CD14-positive monocyte (primary cell): ENCODE data around the gene RPL6. TPM values are rescaled to one million over a fixed set of nuclear protein-coding genes. Genes with fewer than 3 reads are reported as not detected.
"Not testable (repeated sequence)": the region's sequence is repeated elsewhere in the genome, so short reads cannot be mapped to it uniquely, and the experiment has no call there.

Experiments
- DNase-seq, 3 donors: peaks; one replicate each; pipeline ENCODE4 v3.0.0-alpha.2; 2011 to 2022
- H2AFZ ChIP-seq: 2 replicates; pipeline ENCODE4 v1.6.0; 2012; ENCODE audit warnings: mild to moderate bottlenecking, low read depth, low read length, inconsistent platforms; ENCODE audit not compliant: insufficient read depth, poor library complexity, severe bottlenecking
- H3K27ac ChIP-seq, 2 donors: 1 replicate in 1 of 2; 2 replicates in 1 of 2; pipeline ENCODE4 v1.5.1; 2012 to 2013; ENCODE audit warnings: low read length in 2 of 2, control low read depth in 1 of 2, inconsistent platforms in 1 of 2, low read depth in 1 of 2, mild to moderate bottlenecking in 1 of 2
- H3K27me3 ChIP-seq, 2 donors: one replicate each; pipeline versions ENCODE4 v1.6.0 to v1.6.1; 2011 to 2013; ENCODE audit warnings: low read length in 2 of 2; ENCODE audit not compliant: control insufficient read depth in 2 of 2, insufficient read depth in 2 of 2
- H3K36me3 ChIP-seq, 2 donors: replicated peaks in 1 of 2; 1 replicate in 1 of 2; 2 replicates in 1 of 2; pipeline versions ENCODE4 v1.5.1 to v1.6.1; 2012 to 2013; ENCODE audit warnings: low read length in 2 of 2, control low read depth in 1 of 2, inconsistent platforms in 1 of 2, mild to moderate bottlenecking in 1 of 2; ENCODE audit not compliant: insufficient read depth in 2 of 2, control insufficient read depth in 1 of 2
- H3K4me1 ChIP-seq, 2 donors: 1 replicate in 1 of 2; 2 replicates in 1 of 2; pipeline versions ENCODE4 v1.5.1 to v1.6.1; 2012 to 2013; ENCODE audit warnings: low read length in 2 of 2, control low read depth in 1 of 2, inconsistent platforms in 1 of 2, mild to moderate bottlenecking in 1 of 2, moderate library complexity in 1 of 2; ENCODE audit not compliant: insufficient read depth in 2 of 2, control insufficient read depth in 1 of 2
- H3K4me2 ChIP-seq: replicated peaks from 2 replicates; pipeline ENCODE3; 2012; ENCODE audit warnings: low read length, moderate library complexity, mild to moderate bottlenecking; ENCODE audit not compliant: poor library complexity, severe bottlenecking; ENCODE audit errors: extremely low read depth
- H3K4me3 ChIP-seq, 3 experiments: fragments of 200-600 bp in 1 of 3; sonication (generic) in 1 of 3; replicated peaks in 1 of 3; 1 replicate in 2 of 3; 2 replicates in 1 of 3; pipeline ENCODE4 v1.5.1; 2011 to 2013; ENCODE audit warnings: low read length in 3 of 3, mild to moderate bottlenecking in 3 of 3, control low read depth in 2 of 3, low read depth in 2 of 3, inconsistent platforms in 1 of 3, moderate library complexity in 1 of 3
- H3K79me2 ChIP-seq: 2 replicates; pipeline ENCODE4 v1.6.0; 2012; ENCODE audit warnings: mild to moderate bottlenecking, control low read depth, inconsistent platforms, low read length, moderate library complexity; ENCODE audit not compliant: insufficient read depth
- H3K9ac ChIP-seq: 2 replicates; pipeline ENCODE4 v1.6.0; 2017; ENCODE audit warnings: low read length, mild to moderate bottlenecking; ENCODE audit not compliant: insufficient read depth, poor library complexity, severe bottlenecking
- H3K9me3 ChIP-seq, 2 donors: replicated peaks in 1 of 2; 1 replicate in 1 of 2; 2 replicates in 1 of 2; pipeline versions ENCODE4 v1.5.1 to v1.6.1; 2012 to 2013; ENCODE audit warnings: low read length in 2 of 2, control low read depth in 1 of 2; ENCODE audit not compliant: control insufficient read depth in 1 of 2, insufficient read depth in 1 of 2
- H4K20me1 ChIP-seq: 2 replicates; pipeline ENCODE4 v1.6.0; 2012; ENCODE audit warnings: mild to moderate bottlenecking, low read length, control low read depth, moderate library complexity; ENCODE audit not compliant: insufficient read depth
- H3K27ac Mint-ChIP-seq, 7 donors: one replicate each; pipeline ENCODE4 v1.8.0; 2020; ENCODE audit warnings: mild to moderate bottlenecking in 7 of 7, mixed read lengths in 7 of 7, moderate library complexity in 6 of 7, inconsistent platforms in 2 of 7
- H3K27me3 Mint-ChIP-seq, 3 donors: one replicate each; pipeline ENCODE4 v1.8.0; 2021 to 2022; ENCODE audit warnings: low read depth in 3 of 3, mild to moderate bottlenecking in 3 of 3, mixed read lengths in 3 of 3, moderate library complexity in 3 of 3, inconsistent platforms in 1 of 3
- H3K36me3 Mint-ChIP-seq, 2 donors: one replicate each; pipeline ENCODE4 v1.8.0; 2020; ENCODE audit warnings: mixed read lengths in 2 of 2, inconsistent platforms in 1 of 2, mild to moderate bottlenecking in 1 of 2
- H3K4me1 Mint-ChIP-seq: one replicate; pipeline ENCODE4 v1.8.0; 2020; ENCODE audit warnings: mild to moderate bottlenecking, mixed read lengths
- H3K4me3 Mint-ChIP-seq, 2 donors: one replicate each; pipeline ENCODE4 v1.8.0; 2020; ENCODE audit warnings: mild to moderate bottlenecking in 2 of 2, mixed read lengths in 2 of 2, moderate library complexity in 1 of 2
- H3K9me3 Mint-ChIP-seq, 7 donors: one replicate each; pipeline ENCODE4 v1.8.0; 2020 to 2022; ENCODE audit warnings: mixed read lengths in 7 of 7, mild to moderate bottlenecking in 6 of 7, moderate library complexity in 6 of 7, inconsistent platforms in 2 of 7
- WGBS: methylation state at CpG from one replicate; pipeline ENCODE4 v1.1.5; 2013; ENCODE audit warnings: missing lambda C conversion rate; ENCODE audit not compliant: insufficient coverage; 5-methylcytosine and 5-hydroxymethylcytosine counted together
- intact Hi-C, 2 donors: fragments of 100-400 bp; cut with micrococcal nuclease; formaldehyde crosslinking; loops; one replicate each; pipeline versions ENCODE4 v1.15.0 to v1.15.1; 2023
- polyA plus RNA-seq, 3 donors: library from polyadenylated mRNA; depleted of rRNA in 1 of 3; unstranded in 2 of 3; stranded (reverse) in 1 of 3; fragments of 300-500 nt in 2 of 3; fragments of >200 nt in 1 of 3; fragmentation: Illumina TruSeq in 2 of 3; gene quantifications; 1 replicate in 2 of 3; 2 replicates in 1 of 3; pipeline ENCODE4 v1.2.3, GENCODE V29; 2012 to 2021
- TF ChIP-seq, protein P1 (sequence below): fragments of 200-600 bp; IDR thresholded peaks from one replicate; pipeline ENCODE4 v1.8.0; 2022; ENCODE audit warnings: antibody characterized with exemption, mild to moderate bottlenecking

Gene RPL6
- polyA plus RNA-seq, 3 donors, result 201 to 1,124 (median 259) TPM

DNA sequence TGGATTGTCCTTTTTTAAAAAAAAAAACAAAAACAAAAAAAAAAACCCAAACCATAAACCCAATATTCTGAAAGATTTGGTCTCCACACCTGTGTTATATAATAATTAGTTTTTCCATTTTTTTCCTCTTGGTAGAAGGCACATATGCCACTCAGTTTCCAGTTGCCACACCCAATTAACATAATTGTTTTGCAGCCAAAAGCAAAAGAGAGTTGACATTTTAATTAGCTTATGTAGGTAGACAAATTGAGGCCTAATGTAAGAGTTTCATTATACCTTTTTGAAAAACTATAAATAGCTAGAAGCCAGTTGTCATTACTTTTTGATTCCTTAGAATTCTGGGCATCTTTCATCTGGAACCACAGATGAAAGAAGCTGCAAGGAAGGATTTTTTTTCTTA lies 30.4 kb upstream of the RPL6 start:
- peaks cover 74% of the 10 kb centered on the region for H3K79me2 ChIP-seq
- no peak overlapping the region for H3K4me3 Mint-ChIP-seq
- no peak for DNase-seq
- H3K4me1 ChIP-seq, result no peaks in the 10 kb centered on the region
- intact Hi-C loops, result no loop called here
- H3K4me3 ChIP-seq, result no peak overlapping the region
- H2AFZ ChIP-seq, result no peak overlapping the region
- no peak overlapping the region for H3K27ac Mint-ChIP-seq
- H3K27ac ChIP-seq, result no peak overlapping the region
- no peaks in the 10 kb centered on the region for H3K36me3 ChIP-seq
- no peaks in the 10 kb centered on the region for H3K4me1 Mint-ChIP-seq
- no peaks in the 10 kb centered on the region for H3K9me3 ChIP-seq
- H3K27me3 ChIP-seq, result no peaks in the 10 kb centered on the region
- H3K9ac ChIP-seq, result no peak overlapping the region
- H4K20me1 ChIP-seq, result peaks cover 47% of the 10 kb centered on the region
- H3K36me3 Mint-ChIP-seq, result peaks cover 8 to 16% of the 10 kb centered on the region in 2 donors
- TF ChIP-seq, protein P1, sequence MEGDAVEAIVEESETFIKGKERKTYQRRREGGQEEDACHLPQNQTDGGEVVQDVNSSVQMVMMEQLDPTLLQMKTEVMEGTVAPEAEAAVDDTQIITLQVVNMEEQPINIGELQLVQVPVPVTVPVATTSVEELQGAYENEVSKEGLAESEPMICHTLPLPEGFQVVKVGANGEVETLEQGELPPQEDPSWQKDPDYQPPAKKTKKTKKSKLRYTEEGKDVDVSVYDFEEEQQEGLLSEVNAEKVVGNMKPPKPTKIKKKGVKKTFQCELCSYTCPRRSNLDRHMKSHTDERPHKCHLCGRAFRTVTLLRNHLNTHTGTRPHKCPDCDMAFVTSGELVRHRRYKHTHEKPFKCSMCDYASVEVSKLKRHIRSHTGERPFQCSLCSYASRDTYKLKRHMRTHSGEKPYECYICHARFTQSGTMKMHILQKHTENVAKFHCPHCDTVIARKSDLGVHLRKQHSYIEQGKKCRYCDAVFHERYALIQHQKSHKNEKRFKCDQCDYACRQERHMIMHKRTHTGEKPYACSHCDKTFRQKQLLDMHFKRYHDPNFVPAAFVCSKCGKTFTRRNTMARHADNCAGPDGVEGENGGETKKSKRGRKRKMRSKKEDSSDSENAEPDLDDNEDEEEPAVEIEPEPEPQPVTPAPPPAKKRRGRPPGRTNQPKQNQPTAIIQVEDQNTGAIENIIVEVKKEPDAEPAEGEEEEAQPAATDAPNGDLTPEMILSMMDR, result no peak
- H3K9me3 Mint-ChIP-seq, result peaks cover 0 to 2% (median 0%) of the 10 kb centered on the region in 7 donors
- H3K4me2 ChIP-seq, result no peak overlapping the region
- no peaks in the 10 kb centered on the region for H3K27me3 Mint-ChIP-seq

DNA sequence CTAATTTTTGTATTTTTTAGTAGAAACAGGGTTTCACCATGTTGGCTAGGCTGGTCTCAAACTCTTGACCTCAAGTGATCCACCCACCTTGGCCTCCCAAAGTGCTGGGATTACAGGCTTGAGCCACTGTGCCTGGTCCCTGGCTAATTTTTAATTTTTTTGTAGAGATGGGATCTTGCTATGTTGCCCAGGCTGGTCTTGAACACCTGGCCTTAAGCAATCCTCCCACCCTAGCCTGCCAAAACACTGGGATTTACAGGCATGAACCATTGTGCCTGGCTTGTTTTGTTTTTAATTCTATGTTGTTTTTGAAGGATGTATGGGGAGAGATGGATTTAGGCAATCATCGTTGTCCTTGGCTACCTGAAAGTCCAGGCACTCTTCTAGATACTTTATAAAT lies 29.2 kb upstream of the RPL6 start:
- H3K4me3 ChIP-seq, H3K9me3 Mint-ChIP-seq, H3K4me1 Mint-ChIP-seq, H3K9me3 ChIP-seq, H3K36me3 ChIP-seq, H2AFZ ChIP-seq, H3K4me3 Mint-ChIP-seq, intact Hi-C loops, H3K27ac ChIP-seq, H3K27me3 ChIP-seq, H3K9ac ChIP-seq, H3K27me3 Mint-ChIP-seq, H3K4me1 ChIP-seq, DNase-seq, H3K4me2 ChIP-seq, H3K27ac Mint-ChIP-seq: not testable (repeated sequence)
- no CpG with 5 or more reads among the region's 1 CpG for WGBS
- peaks cover 78% of the 10 kb centered on the region for H3K79me2 ChIP-seq
- peaks cover 50% of the 10 kb centered on the region for H4K20me1 ChIP-seq
- H3K36me3 Mint-ChIP-seq, result peaks cover 5 to 15% of the 10 kb centered on the region in 2 donors
